Stimulated activated CD8-positive, alpha-beta memory T cell treated with anti-CD3 and anti-CD28 coated beads, Interleukin-15, amount 100 ng/mL, for 24 hours (primary cell): ENCODE measurements around the gene STX18.

Experiments used
- DNase-seq: peaks from one replicate; pipeline ENCODE4 v3.0.0-alpha.2; 2020; ENCODE audit warnings: low read depth

The STX18 gene

GRCh38 chr4:4397441-4397819 lies 144.4 kb downstream of the STX18 start:
- no peak for DNase-seq

GRCh38 chr4:4396628-4397440 lies 145.0 kb downstream of the STX18 start:
- DNase-seq = no peak

- DNase-seq = no peak
These were observed 145.8 kb downstream of the STX18 start for GRCh38 chr4:4395849-4396627.

- no peak for DNase-seq
These were observed 146.5 kb downstream of the STX18 start for GRCh38 chr4:4395371-4395770.

GRCh38 chr4:4394644-4395043 lies 147.2 kb downstream of the STX18 start:
- no peak for DNase-seq

- DNase-seq = no peak
These were observed 149.2 kb downstream of the STX18 start for GRCh38 chr4:4392501-4393183.

- no peak for DNase-seq
These were observed 150.0 kb downstream of the STX18 start for GRCh38 chr4:4391866-4392265.

- no peak for DNase-seq
These were observed 151.2 kb downstream of the STX18 start for GRCh38 chr4:4390515-4391240.

GRCh38 chr4:4390046-4390445 lies 151.8 kb downstream of the STX18 start:
- DNase-seq = no peak

GRCh38 chr4:4388836-4389575 lies 152.8 kb downstream of the STX18 start:
- DNase-seq = no peak

GRCh38 chr4:4388311-4388790 lies 153.5 kb downstream of the STX18 start:
- DNase-seq = no peak

- no peak for DNase-seq
These were observed 154.1 kb downstream of the STX18 start for GRCh38 chr4:4387531-4388310.

GRCh38 chr4:4386736-4387392 lies 155.0 kb downstream of the STX18 start, which contains the start of gene NSG1:
NSG1 (plus strand) TSS chr4:4387102; CDS start chr4:4387630, 528 bp downstream.
- no peak for DNase-seq

- DNase-seq = no peak
These were observed 155.5 kb downstream of the STX18 start for GRCh38 chr4:4386296-4386735.

GRCh38 chr4:4385729-4386295 lies 156.0 kb downstream of the STX18 start:
- DNase-seq = no peak

- no peak for DNase-seq
These were observed 157.0 kb downstream of the STX18 start for GRCh38 chr4:4384837-4385236.

GRCh38 chr4:4383085-4383484 lies 158.8 kb downstream of the STX18 start:
- DNase-seq = no peak

- no peak for DNase-seq
These were observed 162.2 kb downstream of the STX18 start for GRCh38 chr4:4379540-4380087.
